GM12874 (cell line): Measurements from ENCODE around the gene FAM162A.

Experiments used
- CTCF ChIP-seq: IDR thresholded peaks from 2 replicates; pipeline ENCODE4 v1.5.1; 2011; ENCODE audit warnings: low read depth, mild to moderate bottlenecking, control low read depth, low read length, moderate library complexity; ENCODE audit not compliant: insufficient read depth

Gene FAM162A

GRCh38 chr3:122383771-122384697, at the start of gene FAM162A:
FAM162A (plus strand) TSS chr3:122384182; CDS start chr3:122384266, 84 bp downstream.
- peak; percentile 75 for TF ChIP-seq CTCF

GRCh38 chr3:122342803-122343202, 41.2 kb upstream of the FAM162A start:
- no peak for TF ChIP-seq CTCF

- TF ChIP-seq CTCF = no peak
These were observed 40.3 kb upstream of the FAM162A start for GRCh38 chr3:122343654-122344053.

GRCh38 chr3:122349171-122349570, 34.8 kb upstream of the FAM162A start:
- TF ChIP-seq CTCF = no peak

- TF ChIP-seq CTCF = no peak
These were observed 33.1 kb upstream of the FAM162A start for GRCh38 chr3:122350814-122351418.

GRCh38 chr3:122351612-122352011, 32.4 kb upstream of the FAM162A start:
- TF ChIP-seq CTCF = no peak

GRCh38 chr3:122353215-122353614, 30.8 kb upstream of the FAM162A start:
- no peak for TF ChIP-seq CTCF
